HepG2 (cell line): Measurements from ENCODE around the gene UPB1. TPM values are rescaled to one million over a fixed set of nuclear protein-coding genes. Genes with fewer than 3 reads are reported as not detected.

Source experiments
- ARNT ChIP-seq: fragments of 450-650 bp; IDR thresholded peaks from 2 replicates; pipeline ENCODE4 v1.6.1; 2017
- ATF7-NPFF ChIP-seq: sonication (generic); formaldehyde crosslinking; IDR thresholded peaks from 2 replicates; pipeline ENCODE4 v1.8.1; 2023; ENCODE audit warnings: mild to moderate bottlenecking, low read depth, missing genetic modification reagents, moderate library complexity
- CSRNP2 ChIP-seq: sonication (generic); formaldehyde crosslinking; conservative IDR thresholded peaks from 2 replicates; pipeline ENCODE4 v1.8.0; 2022; ENCODE audit warnings: low read depth, missing genetic modification reagents
- ERF ChIP-seq: IDR thresholded peaks from 2 replicates; pipeline ENCODE4 v1.6.1; 2018; ENCODE audit warnings: missing biosample characterization, missing genetic modification reagents
- IRF9 ChIP-seq: sonication (generic); formaldehyde crosslinking; IDR thresholded peaks from 2 replicates; pipeline ENCODE4 v1.8.0; 2022; ENCODE audit warnings: missing genetic modification reagents, mild to moderate bottlenecking, borderline replicate concordance
- MEIS1 ChIP-seq: sonication (generic); formaldehyde crosslinking; IDR thresholded peaks from 2 replicates; pipeline ENCODE4 v1.9.0; 2021; ENCODE audit warnings: mild to moderate bottlenecking, missing genetic modification reagents, moderate library complexity, borderline replicate concordance
- POLR2AphosphoS5 ChIP-seq: IDR thresholded peaks from 2 replicates; pipeline ENCODE4 v1.6.1; 2012; ENCODE audit warnings: low read depth, low read length
- REPIN1 ChIP-seq: sonication (generic); formaldehyde crosslinking; IDR thresholded peaks from 2 replicates; pipeline ENCODE4 v1.8.0; 2022; ENCODE audit warnings: missing genetic modification reagents, low read depth, mild to moderate bottlenecking, borderline replicate concordance
- SIN3B ChIP-seq: fragments of 150-350 bp; IDR thresholded peaks from 2 replicates; pipeline ENCODE4 v1.6.1; 2014; ENCODE audit warnings: low read length
- ZFY ChIP-seq: sonication (generic); formaldehyde crosslinking; IDR thresholded peaks from 2 replicates; pipeline ENCODE4 v1.4.0; 2020; ENCODE audit warnings: missing genetic modification reagents
- ZMYM2 ChIP-seq: sonication (generic); formaldehyde crosslinking; IDR thresholded peaks from 2 replicates; pipeline ENCODE4 v1.8.0; 2022; ENCODE audit warnings: mild to moderate bottlenecking, missing genetic modification reagents
- ZNF138 ChIP-seq: sonication (generic); formaldehyde crosslinking; IDR thresholded peaks from 2 replicates; pipeline ENCODE4 v1.5.0; 2020; ENCODE audit warnings: mild to moderate bottlenecking, low read depth, missing genetic modification reagents
- ZNF317 ChIP-seq: sonication (generic); formaldehyde crosslinking; IDR thresholded peaks from 2 replicates; pipeline ENCODE4 v1.5.0; 2020; ENCODE audit warnings: mild to moderate bottlenecking, missing genetic modification reagents
- ZNF546 ChIP-seq: sonication (generic); formaldehyde crosslinking; conservative IDR thresholded peaks from 2 replicates; pipeline ENCODE4 v1.8.1; 2023; ENCODE audit warnings: mild to moderate bottlenecking, missing genetic modification reagents
- ZNF552 ChIP-seq: sonication (generic); formaldehyde crosslinking; IDR thresholded peaks from 2 replicates; pipeline ENCODE4 v1.9.0; 2022; ENCODE audit warnings: missing genetic modification reagents, mild to moderate bottlenecking, borderline replicate concordance
- ZNF737 ChIP-seq: sonication (generic); formaldehyde crosslinking; IDR thresholded peaks from 2 replicates; pipeline ENCODE4 v1.5.0; 2020; ENCODE audit warnings: missing genetic modification reagents, mild to moderate bottlenecking, borderline replicate concordance
- ZNF775 ChIP-seq: sonication (generic); formaldehyde crosslinking; IDR thresholded peaks from 2 replicates; pipeline ENCODE4 v1.4.0; 2020; ENCODE audit warnings: missing genetic modification reagents, mild to moderate bottlenecking, moderate library complexity, borderline replicate concordance
- polyA plus RNA-seq, 8 experiments: library from polyadenylated mRNA; depleted of rRNA in 3 of 8; stranded (reverse) in 7 of 8; unstranded in 1 of 8; fragments of >200 nt; fragmentation: Illumina TruSeq in 4 of 8; extraction: Trizol in 4 of 8; gene quantifications; 2 replicates each; pipeline versions ENCODE4 v1.2.1 to v1.2.3, GENCODE V29; 2011 to 2016; ENCODE audit warnings: low read depth in 4 of 8, missing spikeins in 1 of 8, mixed read lengths in 1 of 8; ENCODE audit not compliant: insufficient read depth in 1 of 8
- total RNA-seq, 5 experiments: library from RNA; depleted of rRNA; stranded (reverse); fragments of >200 nt; fragmentation: Illumina TruSeq; extraction: Trizol; gene quantifications; 2 replicates each; pipeline ENCODE4 v1.2.3, GENCODE V29; 2016; ENCODE audit warnings: low read depth in 1 of 5
- TF ChIP-seq, protein P1 (sequence below): sonication (generic); formaldehyde crosslinking; IDR thresholded peaks from 2 replicates; pipeline ENCODE4 v1.8.0; 2023; ENCODE audit warnings: mild to moderate bottlenecking, missing genetic modification reagents
- TF ChIP-seq, protein P2 (sequence below): sonication (generic); formaldehyde crosslinking; IDR thresholded peaks from 2 replicates; pipeline ENCODE4 v1.4.0; 2020; ENCODE audit warnings: mild to moderate bottlenecking, missing genetic modification reagents
- TF ChIP-seq, protein P3 (sequence below): IDR thresholded peaks from 2 replicates; pipeline ENCODE4 v1.6.1; 2018; ENCODE audit warnings: missing genetic modification reagents, mild to moderate bottlenecking, missing compliant biosample characterization

The UPB1 gene
- total and polyA plus RNA-seq, 2 of the 13 experiments (the other 11 are each of a cell fraction or from before 2014, with no cell fraction given) = 0.38 to 1.2 TPM

GRCh38 chr22:24525416-24526037, 30.4 kb downstream of the UPB1 start (continued):
- TF ChIP-seq ZNF737 (CRISPR knock-in tag) (no peak), ERF (CRISPR knock-in tag) (peak; percentile 80), ZNF775 (no peak), ZNF317 (no peak), ATF7-NPFF (CRISPR knock-in tag) (no peak), SIN3B (no peak; the same call in 1 of the 2 replicates), ZNF546 (CRISPR knock-in tag) (no peak), POLR2AphosphoS5 (no peak), ZNF552 (no peak), IRF9 (CRISPR knock-in tag) (no peak; the same call in 1 of the 2 replicates), CSRNP2 (no peak), REPIN1 (CRISPR knock-in tag) (peak; percentile 74; the same call in 1 of the 2 replicates), MEIS1 (CRISPR knock-in tag) (peak; percentile 65; the same call in 1 of the 2 replicates), ZNF138 (CRISPR knock-in tag) (no peak), ZFY (CRISPR knock-in tag) (no peak), ARNT (no peak), ZMYM2 (CRISPR knock-in tag) (no peak)
- TF ChIP-seq, protein P1, sequence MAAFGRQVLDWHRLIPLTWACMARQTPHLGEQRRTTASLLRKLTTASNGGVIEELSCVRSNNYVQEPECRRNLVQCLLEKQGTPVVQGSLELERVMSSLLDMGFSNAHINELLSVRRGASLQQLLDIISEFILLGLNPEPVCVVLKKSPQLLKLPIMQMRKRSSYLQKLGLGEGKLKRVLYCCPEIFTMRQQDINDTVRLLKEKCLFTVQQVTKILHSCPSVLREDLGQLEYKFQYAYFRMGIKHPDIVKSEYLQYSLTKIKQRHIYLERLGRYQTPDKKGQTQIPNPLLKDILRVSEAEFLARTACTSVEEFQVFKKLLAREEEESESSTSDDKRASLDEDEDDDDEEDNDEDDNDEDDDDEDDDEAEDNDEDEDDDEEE (CRISPR knock-in tag) = no peak
- TF ChIP-seq, protein P2, sequence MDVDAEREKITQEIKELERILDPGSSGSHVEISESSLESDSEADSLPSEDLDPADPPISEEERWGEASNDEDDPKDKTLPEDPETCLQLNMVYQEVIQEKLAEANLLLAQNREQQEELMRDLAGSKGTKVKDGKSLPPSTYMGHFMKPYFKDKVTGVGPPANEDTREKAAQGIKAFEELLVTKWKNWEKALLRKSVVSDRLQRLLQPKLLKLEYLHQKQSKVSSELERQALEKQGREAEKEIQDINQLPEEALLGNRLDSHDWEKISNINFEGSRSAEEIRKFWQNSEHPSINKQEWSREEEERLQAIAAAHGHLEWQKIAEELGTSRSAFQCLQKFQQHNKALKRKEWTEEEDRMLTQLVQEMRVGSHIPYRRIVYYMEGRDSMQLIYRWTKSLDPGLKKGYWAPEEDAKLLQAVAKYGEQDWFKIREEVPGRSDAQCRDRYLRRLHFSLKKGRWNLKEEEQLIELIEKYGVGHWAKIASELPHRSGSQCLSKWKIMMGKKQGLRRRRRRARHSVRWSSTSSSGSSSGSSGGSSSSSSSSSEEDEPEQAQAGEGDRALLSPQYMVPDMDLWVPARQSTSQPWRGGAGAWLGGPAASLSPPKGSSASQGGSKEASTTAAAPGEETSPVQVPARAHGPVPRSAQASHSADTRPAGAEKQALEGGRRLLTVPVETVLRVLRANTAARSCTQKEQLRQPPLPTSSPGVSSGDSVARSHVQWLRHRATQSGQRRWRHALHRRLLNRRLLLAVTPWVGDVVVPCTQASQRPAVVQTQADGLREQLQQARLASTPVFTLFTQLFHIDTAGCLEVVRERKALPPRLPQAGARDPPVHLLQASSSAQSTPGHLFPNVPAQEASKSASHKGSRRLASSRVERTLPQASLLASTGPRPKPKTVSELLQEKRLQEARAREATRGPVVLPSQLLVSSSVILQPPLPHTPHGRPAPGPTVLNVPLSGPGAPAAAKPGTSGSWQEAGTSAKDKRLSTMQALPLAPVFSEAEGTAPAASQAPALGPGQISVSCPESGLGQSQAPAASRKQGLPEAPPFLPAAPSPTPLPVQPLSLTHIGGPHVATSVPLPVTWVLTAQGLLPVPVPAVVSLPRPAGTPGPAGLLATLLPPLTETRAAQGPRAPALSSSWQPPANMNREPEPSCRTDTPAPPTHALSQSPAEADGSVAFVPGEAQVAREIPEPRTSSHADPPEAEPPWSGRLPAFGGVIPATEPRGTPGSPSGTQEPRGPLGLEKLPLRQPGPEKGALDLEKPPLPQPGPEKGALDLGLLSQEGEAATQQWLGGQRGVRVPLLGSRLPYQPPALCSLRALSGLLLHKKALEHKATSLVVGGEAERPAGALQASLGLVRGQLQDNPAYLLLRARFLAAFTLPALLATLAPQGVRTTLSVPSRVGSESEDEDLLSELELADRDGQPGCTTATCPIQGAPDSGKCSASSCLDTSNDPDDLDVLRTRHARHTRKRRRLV = no peak
- TF ChIP-seq, protein P3, sequence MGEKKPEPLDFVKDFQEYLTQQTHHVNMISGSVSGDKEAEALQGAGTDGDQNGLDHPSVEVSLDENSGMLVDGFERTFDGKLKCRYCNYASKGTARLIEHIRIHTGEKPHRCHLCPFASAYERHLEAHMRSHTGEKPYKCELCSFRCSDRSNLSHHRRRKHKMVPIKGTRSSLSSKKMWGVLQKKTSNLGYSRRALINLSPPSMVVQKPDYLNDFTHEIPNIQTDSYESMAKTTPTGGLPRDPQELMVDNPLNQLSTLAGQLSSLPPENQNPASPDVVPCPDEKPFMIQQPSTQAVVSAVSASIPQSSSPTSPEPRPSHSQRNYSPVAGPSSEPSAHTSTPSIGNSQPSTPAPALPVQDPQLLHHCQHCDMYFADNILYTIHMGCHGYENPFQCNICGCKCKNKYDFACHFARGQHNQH (CRISPR knock-in tag) = peak; percentile 75; the same call in 1 of the 2 replicates
